Mucosa of rectum (tissue), 2 donors: ENCODE data around the gene MARCO.
"Not testable (repeated sequence)": the region's sequence is repeated elsewhere in the genome, so short reads cannot be mapped to it uniquely, and the experiment has no call there.

Experiments
- H3K27ac ChIP-seq, 2 donors: one replicate each; pipeline ENCODE4 v1.7.0; 2013; ENCODE audit warnings: inconsistent platforms in 2 of 2, low read depth in 2 of 2, low read length in 2 of 2
- H3K27me3 ChIP-seq, 2 donors: one replicate each; pipeline ENCODE4 v1.7.0; 2013; ENCODE audit warnings: low read length in 2 of 2; ENCODE audit not compliant: control insufficient read depth in 2 of 2, insufficient read depth in 2 of 2
- H3K36me3 ChIP-seq, 2 donors: one replicate each; pipeline ENCODE4 v1.7.0; 2013; ENCODE audit warnings: low read length in 2 of 2; ENCODE audit not compliant: control insufficient read depth in 2 of 2, insufficient read depth in 2 of 2
- H3K4me1 ChIP-seq, 2 donors: one replicate each; pipeline ENCODE4 v1.7.0; 2013; ENCODE audit warnings: low read length in 2 of 2, mild to moderate bottlenecking in 1 of 2; ENCODE audit not compliant: control insufficient read depth in 2 of 2, insufficient read depth in 2 of 2
- H3K4me3 ChIP-seq, 2 donors: one replicate each; pipeline ENCODE4 v1.7.0; 2013; ENCODE audit warnings: low read length in 2 of 2
- H3K9ac ChIP-seq, 2 donors: one replicate each; pipeline ENCODE4 v1.7.0; 2013; ENCODE audit warnings: low read length in 2 of 2, low read depth in 1 of 2, mild to moderate bottlenecking in 1 of 2
- H3K9me3 ChIP-seq, 2 donors: one replicate each; pipeline ENCODE4 v1.7.0; 2013; ENCODE audit warnings: low read length in 2 of 2; ENCODE audit not compliant: control insufficient read depth in 2 of 2
- donor health status: healthy.
- donor health status: Normal muscosa, but diverticular disease.

Gene MARCO

DNA sequence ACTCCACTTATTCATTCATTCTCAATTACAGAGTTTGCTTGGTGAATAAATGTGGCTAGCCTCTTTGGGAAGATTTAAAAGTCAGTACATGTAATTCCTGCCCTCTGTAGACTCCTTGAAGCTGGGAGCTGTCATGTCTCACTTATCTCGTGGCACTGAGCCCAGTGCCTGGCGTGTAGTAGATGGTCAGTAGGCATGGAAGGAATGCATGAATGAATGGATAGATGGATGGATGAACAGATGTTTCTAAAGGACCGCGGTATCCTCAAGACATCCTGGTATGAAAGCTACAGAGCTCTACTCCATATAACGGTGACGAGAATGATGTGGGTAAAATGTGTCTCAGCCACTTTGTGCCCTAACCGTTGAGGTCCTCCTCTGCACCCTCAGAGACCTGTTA, 83.0 kb downstream of the MARCO start:
- Histone ChIP-seq H3K4me1 (no peaks in the 10 kb centered on the region), H3K27ac (no peak overlapping the region), H3K9ac (no peak overlapping the region), H3K4me3 (no peak overlapping the region), H3K27me3 (no peaks in the 10 kb centered on the region), H3K36me3 (no peaks in the 10 kb centered on the region), H3K9me3 (no peaks in the 10 kb centered on the region)

DNA sequence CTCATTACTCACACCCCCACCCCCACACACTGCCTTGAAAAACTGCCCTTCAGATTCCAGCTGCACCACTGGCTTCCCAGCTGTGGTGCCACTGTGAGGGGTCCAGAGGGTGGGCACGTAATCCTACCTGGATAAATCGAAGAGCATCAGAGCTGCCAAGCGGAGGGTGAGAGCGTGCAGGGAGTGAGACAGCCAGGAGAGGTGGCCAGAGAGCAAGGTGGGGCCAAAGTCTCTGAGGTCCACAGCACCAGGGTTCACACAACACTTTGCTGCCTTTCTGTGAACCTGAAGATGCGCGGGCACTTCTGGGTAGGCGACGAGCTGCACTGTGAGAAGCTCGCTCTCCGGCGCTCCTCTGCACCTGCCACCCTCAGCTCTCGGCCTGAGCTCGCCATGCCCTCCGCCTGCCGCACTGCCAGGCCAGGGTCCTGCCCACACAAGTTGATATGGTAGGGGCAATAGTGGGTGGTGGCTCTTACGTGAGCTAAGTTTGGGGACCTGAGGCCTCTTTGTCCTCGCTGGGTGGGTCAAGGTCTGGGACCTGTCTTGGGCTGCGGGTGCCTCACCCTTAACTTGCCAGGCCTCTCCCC, 83.9 kb downstream of the MARCO start:
- Histone ChIP-seq H3K36me3 (no peaks in the 10 kb centered on the region), H3K4me1 (no peaks in the 10 kb centered on the region), H3K4me3 (no peak overlapping the region), H3K27ac (no peak overlapping the region), H3K9me3 (no peaks in the 10 kb centered on the region), H3K9ac (no peak overlapping the region), H3K27me3 (no peaks in the 10 kb centered on the region)

DNA sequence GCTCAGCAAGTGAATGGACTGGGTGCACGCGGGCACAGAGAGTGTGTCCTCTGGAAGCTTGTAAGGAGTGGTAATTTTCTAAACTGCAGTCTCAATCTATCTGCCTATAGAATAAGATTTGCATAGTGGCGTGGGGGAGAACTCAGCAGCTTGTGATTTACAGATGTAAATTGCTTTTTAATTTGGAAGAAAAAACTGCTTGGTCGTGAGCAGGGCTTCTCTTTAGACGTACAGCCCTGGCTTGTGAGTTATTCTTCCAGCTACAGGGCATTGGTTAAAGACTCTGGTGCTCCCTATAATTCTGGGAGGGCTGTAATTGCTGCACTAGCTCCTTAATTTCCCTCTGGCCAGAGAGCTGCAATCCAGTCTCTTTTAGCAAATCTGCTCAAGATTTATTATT, 84.9 kb downstream of the MARCO start:
- no peaks in the 10 kb centered on the region for H3K36me3 ChIP-seq
- H3K27ac ChIP-seq, result no peak overlapping the region
- H3K9me3 ChIP-seq, result no peaks in the 10 kb centered on the region
- H3K4me1 ChIP-seq, result no peaks in the 10 kb centered on the region
- no peak overlapping the region for H3K4me3 ChIP-seq
- no peaks in the 10 kb centered on the region for H3K27me3 ChIP-seq
- no peak overlapping the region for H3K9ac ChIP-seq

DNA sequence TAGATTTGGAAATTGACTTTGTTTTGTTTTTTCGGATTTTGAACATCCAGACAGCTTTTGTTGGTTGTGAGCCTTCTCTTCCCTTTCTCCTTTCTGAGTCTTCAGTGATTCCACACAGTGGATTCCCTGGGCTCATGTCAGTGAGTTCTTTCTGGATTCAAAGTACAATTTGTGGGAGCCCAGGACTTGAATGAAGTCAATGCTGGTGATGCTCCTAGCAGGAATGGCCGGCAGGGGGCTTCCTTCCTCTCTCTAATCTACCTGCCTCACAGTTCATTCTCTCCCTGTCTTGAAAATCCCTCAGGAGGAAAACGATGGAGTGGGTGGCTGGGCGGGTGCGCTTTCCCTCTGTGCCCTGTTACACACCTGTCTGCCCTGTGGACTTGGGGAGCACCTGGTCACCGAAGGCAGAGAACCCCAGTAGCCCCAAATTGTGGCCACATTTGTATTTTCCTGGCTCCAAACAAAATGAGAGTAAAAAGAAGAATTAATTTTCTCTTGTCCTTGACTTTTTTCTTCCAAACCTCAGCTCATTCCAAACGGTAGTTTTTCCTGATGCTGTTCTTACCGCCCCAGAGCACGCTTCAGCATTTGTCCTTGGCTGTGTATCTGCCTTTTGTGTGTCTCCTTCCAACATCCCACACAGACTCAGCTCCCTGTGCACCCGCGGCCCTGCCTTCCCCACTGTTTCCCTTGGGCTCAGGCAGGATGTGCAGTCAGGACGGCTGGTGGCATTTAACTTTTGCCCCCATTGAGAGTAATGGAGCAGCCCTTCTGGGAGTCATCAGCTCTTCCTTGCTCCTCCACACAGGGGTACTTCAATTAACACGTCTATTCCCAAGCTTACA, 86.6 kb downstream of the MARCO start:
- no peaks in the 10 kb centered on the region for H3K9me3 ChIP-seq
- H3K4me3 ChIP-seq, result no peak overlapping the region
- no peak overlapping the region for H3K9ac ChIP-seq
- no peaks in the 10 kb centered on the region for H3K4me1 ChIP-seq
- H3K27ac ChIP-seq, result no peak overlapping the region
- H3K27me3 ChIP-seq, result no peaks in the 10 kb centered on the region
- no peaks in the 10 kb centered on the region for H3K36me3 ChIP-seq

DNA sequence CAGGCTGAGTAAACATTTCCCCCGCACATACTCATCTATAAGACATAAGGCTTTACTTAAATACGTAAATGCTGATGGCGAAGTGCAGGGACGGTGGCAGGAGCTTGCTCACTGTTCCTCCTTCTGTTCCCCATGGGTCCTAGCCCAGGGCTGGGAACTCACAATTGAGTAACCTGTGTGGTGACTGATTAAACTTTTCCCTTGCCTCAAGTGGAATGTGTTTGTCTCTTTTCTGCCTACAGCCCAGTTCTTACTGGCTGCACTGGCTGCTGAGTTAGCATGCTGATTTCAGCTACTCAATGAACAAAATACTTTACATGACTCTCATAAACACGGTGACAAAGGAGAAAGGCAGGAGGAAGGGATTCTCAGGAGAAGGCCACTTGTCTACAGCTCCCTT, 87.3 kb downstream of the MARCO start:
- H3K4me3 ChIP-seq, result no peak overlapping the region
- H3K9me3 ChIP-seq, result no peaks in the 10 kb centered on the region
- no peaks in the 10 kb centered on the region for H3K36me3 ChIP-seq
- H3K27me3 ChIP-seq, result no peaks in the 10 kb centered on the region
- no peak overlapping the region for H3K27ac ChIP-seq
- H3K4me1 ChIP-seq, result no peaks in the 10 kb centered on the region
- no peak overlapping the region for H3K9ac ChIP-seq

DNA sequence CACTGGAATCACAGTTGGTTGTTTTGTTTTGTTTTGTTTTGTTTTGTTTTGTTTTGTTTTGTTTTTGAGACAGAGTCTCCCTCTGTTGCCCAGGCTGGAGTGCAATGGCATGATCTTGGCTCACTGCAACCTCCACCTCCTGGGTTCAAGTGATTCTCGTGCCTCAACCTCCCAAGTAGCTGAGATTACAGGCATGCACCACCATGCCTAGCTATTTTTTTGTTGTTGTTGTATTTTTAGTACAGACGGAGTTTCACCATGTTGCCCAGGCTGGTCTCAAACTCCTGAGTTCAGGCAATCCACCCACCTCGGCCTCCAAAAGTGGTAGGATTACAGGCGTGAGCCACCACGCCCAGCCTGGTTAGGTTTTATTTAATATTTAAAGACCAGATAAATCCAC, 95.9 kb downstream of the MARCO start:
- not testable (repeated sequence) for H3K27ac ChIP-seq, H3K4me3 ChIP-seq, H3K4me1 ChIP-seq, H3K9ac ChIP-seq, H3K27me3 ChIP-seq, H3K36me3 ChIP-seq, H3K9me3 ChIP-seq

DNA sequence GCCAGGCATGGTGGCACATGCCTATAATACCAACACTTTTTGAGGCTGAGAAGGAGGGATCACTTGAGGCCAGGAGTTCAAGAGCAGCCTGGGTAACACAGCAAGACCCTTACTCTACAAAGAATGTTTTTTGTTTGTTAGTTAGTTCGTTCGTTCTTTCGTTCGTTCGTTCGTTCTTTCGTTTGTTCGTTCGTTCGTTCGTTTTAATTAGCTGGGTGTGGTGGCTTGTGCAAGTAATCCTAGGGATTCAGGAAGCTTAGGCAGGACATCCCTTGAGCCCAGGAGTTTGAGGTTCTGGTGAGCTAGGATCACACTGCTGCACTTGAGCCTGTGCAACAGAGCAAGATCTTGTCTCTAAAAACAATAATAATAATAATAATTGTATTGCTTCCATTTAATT, 98.7 kb downstream of the MARCO start:
- Histone ChIP-seq H3K4me3 (no peak overlapping the region), H3K36me3 (no peaks in the 10 kb centered on the region), H3K9ac (no peak overlapping the region), H3K9me3 (no peaks in the 10 kb centered on the region), H3K27ac (no peak overlapping the region), H3K27me3 (no peaks in the 10 kb centered on the region), H3K4me1 (no peaks in the 10 kb centered on the region)
